Glomerular endothelial cell (primary cell): Measurements from ENCODE around the gene SMG5. TPM values are rescaled to one million over a fixed set of nuclear protein-coding genes. Genes with fewer than 3 reads are reported as not detected.

Experiments used
- DNase-seq: peaks from one replicate; pipeline ENCODE4 v3.0.0-alpha.2; 2011; ENCODE audit warnings: low read depth, low spot score; ENCODE audit errors: extremely low read depth
- total RNA-seq: library from RNA; depleted of rRNA; stranded (reverse); fragments of >200 nt; gene quantifications from 2 replicates; pipeline ENCODE4 v1.2.3, GENCODE V29; 2015

SMG5 gene
- total RNA-seq, 1 donor from 2014 or later, result 63.9 TPM

DNA sequence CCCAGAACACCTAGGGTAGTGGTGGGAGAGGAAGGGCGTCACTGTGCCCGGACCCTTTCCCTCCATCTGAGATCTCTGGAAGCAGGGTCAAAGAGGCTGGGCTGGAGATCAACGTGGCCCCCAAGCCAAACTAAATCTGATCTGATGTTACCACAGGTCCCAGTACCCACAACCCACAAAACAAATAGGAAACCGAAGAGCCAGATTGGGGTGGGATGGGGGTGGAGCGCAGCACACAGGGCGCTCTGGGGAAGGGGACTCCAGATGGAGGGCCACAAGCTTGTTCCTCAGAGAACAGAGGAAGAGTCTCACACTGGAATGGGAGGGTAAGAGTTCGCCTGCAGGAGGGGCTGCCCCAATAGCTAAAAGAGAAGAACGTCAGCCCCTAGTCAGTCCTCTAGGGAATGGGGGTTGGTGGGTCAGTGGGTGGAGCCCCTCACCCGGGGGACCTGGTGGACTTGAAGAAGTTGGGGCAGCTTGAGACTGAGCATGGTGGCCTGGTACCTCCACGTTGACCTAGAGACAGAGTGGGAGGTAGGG, 36.3 kb downstream of the SMG5 start:
- no peak for DNase-seq

DNA sequence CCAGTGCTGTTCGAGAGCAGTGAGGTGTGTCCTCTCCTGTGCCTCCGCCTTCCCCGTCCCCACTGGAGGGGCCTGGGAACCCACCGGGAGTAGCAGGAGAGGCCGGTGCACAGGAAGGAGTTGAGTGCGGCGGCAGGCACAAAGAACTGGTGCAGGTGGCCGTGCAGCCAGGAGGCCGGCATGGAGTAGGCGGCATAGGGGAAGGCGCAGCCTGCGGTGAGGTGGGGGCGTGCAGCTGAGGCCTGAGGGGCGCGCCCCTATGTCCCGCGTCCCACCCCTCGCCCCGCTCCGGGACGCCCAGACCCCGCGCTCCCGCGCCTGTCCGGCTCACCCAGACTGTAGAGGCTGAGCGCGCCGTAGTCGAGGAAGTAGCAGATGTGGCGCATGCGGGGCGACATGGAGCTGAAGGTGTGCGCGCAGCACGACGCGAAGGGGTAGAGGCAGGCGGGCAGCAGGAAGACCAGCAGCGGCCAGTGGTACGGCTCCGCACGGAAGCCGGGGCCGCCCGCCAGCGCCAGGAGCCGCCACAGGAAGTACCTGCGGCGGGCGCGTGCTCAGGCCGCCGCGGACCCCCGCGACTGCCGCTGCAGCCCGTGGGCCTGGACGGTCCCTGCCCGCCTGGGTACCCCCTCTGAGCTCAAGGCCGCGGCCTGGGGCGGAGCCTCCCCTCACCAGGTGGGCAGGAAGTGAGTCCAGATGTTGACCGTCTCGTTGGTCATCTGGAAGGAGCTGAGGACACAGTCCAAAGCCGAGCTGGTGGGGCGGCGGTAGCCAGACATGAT, 37.0 kb downstream of the SMG5 start:
- DNase-seq, result no peak

DNA sequence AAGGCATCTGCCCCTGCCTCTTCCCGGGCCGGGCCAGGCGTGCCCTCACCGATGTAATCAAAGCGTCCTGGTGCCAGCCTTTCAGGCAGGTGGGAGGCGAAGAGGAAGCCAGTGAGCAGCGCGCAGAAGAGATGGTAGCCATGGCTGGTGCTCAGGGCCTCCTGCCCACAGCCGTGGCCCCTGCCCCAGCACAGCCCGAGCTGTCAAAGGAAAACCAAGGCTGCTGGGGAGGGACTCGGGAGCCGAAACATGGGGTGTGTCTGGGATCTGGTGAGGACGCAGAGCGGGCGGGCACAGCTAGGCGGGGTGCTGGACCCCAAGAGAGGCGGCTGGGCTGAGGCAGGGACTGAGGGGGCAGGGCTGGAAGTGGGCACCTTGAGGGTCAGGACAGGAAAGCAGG, 37.9 kb downstream of the SMG5 start:
- DNase-seq, result no peak

DNA sequence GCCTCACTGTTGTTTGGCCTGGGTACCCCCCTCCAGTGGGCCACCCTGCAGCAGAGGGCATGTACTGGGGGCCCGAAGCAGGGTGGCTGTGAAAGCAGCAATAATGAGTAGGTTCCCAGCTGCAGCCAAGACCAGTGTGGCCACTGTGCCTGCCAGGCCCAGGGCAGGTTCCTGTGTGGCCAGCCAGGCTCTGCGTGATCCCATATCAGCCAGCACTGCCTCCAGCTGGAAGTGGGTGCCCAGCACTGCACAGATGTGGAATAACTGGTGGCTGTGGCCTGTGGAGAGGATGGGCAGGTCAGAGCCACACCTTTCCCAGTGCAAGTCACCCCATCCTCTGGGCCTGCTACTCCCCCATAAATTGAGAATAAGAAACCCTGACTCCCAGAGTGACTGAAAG, 38.5 kb downstream of the SMG5 start:
- no peak for DNase-seq

DNA sequence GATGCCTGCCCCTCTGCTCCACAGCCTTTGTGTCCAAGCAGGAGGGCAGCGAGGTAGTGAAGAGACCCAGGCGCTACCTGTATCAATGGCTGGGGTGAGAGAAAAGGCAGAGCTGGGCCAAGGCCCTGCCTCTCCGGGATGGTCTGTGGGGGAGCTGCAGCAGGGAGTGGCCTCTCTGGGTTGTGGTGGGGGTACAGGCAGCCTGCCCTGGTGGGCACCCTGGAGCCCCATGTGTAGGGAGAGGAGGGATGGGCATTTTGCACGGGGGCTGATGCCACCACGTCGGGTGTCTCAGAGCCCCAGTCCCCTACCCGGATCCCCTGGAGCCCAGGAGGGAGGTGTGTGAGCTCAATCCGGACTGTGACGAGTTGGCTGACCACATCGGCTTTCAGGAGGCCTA, 39.9 kb downstream of the SMG5 start:
- DNase-seq, result no peak

DNA sequence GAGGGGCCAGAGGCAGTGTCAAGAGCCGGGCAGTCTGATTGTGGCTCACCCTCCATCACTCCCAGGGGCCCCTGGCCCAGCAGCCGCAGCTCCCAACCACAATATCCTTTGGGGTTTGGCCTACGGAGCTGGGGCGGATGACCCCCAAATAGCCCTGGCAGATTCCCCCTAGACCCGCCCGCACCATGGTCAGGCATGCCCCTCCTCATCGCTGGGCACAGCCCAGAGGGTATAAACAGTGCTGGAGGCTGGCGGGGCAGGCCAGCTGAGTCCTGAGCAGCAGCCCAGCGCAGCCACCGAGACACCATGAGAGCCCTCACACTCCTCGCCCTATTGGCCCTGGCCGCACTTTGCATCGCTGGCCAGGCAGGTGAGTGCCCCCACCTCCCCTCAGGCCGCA, 40.7 kb downstream of the SMG5 start, which contains the start of gene BGLAP:
Gene BGLAP (plus strand): TSS at position 259 of the 400 bp plus-strand sequence. CDS start 48 bp downstream, at position 307.
- no peak for DNase-seq

DNA sequence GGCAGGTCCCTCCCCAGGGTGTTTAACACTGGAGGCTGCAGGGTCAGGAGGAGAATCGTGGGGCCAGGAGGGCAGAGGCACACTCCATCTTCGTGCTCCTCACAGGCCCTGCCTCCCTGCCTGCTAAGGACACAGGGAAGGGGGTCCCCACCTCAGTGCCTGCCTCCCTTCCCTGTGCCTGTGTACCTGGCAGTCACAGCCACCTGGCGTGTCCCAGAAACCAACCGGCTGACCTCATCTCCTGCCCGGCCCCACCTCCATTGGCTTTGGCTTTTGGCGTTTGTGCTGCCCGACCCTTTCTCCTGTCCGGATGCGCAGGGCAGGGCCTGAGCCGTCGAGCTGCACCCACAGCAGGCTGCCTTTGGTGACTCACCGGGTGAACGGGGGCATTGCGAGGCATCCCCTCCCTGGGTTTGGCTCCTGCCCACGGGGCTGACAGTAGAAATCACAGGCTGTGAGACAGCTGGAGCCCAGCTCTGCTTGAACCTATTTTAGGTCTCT, 41.3 kb downstream of the SMG5 start:
- DNase-seq, result no peak

DNA sequence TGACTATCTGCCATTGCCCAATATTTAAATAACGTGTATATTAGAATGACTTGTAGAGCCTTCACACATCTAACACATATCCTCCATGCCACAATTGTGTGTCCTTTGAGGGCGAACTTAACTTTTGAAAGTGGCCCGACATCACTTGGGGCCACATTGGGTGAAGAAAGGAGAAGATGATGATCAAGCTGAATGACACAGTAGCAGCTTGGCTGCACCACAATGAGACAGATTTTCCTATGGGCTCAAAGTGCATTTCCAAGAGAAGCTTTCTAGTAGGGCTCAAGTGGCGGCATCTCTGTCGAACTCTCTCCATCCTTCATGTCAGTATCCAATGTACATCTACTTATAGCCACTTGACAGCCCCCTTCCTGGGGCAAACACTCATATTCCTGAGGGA, 44.4 kb downstream of the SMG5 start:
- no peak for DNase-seq

DNA sequence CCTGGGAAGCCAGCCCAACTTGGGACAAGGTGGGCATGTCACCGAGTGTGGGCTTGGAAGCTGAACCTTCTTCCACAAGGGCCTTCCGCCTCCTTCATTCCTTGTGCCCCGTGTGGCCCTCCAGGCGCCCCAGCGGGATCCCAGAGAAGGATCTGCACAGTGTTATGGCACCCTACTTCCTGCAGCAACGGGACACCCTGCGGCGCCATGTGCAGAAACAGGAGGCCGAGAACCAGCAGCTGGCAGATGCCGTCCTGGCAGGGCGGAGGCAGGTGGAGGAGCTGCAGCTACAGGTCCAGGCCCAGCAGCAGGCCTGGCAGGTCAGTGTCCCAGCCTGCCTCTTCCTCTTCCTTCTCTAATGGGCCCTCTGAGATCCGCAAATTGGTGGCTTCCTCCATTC, 46.5 kb downstream of the SMG5 start:
- DNase-seq, result no peak

DNA sequence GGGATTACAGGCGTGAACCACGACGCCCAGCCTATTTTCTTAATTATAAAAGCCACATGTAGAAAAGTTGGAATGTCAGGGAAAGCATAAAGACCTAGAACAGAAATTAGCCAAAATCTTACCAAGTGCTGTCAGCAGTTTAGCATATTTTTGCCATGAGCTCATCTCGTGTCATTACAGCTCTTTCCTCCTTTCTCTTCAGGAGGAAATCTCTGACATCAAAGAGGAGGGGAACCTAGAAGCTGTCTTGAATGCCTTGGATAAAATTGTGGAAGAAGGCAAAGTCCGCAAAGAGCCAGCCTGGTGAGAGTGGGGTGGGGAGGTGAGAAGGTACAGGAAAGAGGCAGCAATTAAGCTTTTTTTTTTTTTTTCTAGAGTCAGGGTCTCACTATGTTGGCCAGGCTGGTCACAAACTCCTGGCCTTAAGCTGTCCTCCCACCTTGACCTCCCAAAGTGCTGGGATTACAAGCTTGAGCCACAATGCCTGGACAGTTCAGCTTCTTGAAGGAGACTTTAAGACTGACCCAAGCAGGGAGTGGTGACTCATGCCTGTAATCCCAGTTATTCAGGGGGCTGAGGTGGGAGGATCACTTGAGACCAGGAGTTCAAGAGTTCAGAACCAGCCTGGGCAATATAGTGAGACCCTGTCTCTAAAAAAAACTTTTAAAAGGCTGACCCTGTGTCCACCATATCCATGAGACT, 49.0 kb downstream of the SMG5 start:
- DNase-seq, result no peak

DNA sequence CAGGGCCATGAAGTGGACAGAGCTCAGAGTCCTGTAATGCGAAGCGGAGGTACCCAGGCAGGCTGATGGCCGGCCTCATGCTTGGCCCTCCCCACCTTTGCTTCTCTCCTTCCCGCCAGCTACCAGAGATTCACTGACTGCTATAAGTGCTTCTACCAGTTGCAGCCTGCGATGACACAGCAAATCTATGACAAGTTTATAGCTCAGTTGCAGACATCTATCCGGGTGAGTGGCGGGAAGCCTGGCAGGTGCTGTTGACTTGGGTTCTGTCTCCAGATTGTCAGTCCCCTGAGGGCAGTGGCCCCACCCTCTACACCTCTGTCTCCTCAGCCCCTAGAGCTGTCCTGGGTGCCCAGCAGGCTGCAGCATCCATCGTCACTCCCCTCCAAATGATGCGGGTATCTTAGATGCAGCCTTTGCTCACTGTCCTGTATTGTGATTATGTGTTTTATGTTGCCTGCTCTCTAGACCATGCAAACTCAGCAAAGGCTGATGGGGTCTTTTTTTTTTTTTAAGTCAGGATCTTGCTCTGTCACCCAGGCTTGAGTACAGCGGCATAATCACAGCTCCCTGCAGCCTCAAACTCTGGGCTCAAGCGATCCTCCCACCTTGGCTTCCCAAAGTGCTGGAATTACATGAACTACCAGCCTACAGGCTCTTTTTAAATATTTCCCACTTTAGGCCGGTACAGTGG, 50.3 kb downstream of the SMG5 start:
- no peak for DNase-seq

DNA sequence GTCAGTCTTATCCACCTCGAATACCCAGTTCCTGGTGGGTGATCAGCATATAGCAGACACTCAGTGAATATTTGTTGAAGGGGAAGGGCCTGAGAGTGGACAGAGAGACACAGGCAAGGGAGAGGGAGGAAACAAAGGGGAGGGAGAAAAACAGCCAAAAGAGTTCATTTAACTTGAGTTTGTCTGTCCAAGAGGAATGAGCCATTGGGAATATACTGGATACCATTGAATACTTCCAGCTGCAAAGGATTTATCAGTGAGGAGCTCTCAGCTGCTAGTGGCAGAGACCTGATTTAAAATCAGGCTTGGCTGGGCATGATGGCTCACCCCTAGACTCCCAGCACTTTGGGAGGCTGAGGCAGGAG, 52.2 kb downstream of the SMG5 start:
- DNase-seq, result no peak

DNA sequence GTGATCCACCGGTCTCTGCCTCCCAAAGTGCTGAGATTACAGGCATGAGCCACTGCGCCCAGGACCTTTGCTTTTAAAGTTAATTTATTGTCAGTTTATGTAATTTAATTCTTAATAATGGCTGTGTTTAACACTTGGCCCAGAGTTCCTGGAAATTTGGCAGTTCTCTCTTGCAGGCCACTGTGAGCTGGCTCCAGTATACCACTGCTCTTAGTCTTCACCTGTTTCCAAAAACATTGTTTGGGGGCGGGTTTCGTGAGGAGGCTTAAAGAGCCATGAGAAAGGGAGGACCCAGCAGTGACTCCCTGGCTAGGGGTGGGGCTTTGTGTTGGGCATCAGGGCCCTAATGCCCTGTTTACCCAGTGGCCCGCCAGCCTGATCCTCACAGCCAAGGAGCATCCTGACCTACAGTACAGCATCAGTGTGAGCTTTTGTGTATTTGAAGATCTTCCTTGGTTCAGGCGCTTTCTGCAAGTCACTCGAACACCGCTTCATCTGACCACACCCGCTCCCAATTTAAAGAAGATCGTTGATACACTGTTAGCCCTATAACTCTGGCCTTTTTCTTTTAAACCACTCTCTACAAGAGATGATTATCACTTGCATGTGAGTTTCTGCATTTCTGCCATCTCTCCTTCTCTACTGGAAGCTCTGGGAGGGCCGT, 52.7 kb downstream of the SMG5 start:
- DNase-seq, result no peak

DNA sequence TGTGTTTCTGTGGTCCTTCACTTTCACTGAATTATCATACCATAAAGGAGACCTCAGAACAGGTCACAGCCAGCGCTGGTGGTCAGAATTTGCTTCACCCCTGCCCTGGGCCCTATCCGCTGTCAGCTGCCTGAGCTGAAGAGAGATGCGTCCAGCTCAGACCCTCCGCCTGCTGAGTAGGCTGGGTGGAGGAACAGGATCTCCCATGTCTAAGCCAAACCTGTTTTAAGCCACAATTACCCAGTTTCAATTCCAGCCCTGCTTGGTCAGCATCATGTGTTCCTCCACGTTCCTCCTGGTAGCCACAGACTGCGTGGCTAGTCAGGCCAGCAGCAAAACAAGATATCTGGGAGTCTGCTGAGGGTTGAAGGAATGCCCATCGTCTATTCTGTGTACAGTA, 54.1 kb downstream of the SMG5 start:
- no peak for DNase-seq

DNA sequence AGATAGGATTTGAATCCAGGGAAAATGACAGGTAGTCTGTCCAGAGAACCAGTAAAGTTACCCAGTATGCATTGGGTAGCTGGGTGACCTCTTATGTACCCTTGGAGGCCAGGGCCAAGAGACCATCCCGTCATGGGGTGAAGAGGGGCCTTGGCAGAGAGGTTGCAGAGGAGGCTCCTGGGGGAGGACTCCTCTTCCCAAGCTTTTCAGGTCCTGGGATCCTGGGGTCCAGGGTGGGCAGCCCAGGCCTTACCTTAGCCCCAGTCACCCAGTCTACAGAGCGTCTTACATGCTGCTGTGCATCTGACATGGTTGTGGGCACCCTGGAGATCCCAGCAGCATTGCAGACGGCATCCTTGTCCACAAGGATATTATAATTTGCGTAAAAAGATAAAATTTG, 55.8 kb downstream of the SMG5 start:
- no peak for DNase-seq

DNA sequence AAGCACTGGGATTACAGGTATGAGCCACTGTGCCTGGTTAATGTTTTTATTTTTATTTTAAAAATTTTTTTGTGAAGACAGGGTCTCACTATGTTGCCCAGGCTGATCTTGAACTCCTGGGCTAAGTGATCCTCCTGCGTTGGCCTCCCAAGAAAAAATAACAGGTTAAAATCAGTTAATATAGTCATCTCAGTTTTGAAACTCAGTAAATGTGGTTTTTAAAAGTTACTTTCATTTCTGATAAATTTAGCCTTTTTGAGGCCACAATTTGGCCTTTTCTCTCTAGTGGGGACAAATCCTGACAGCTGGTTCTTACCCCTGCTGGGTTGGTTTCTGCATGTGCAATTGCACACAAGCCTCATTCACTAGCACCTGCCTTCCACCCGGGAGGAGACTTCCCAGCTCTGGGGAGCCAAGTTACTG, 56.5 kb downstream of the SMG5 start:
- DNase-seq, result no peak

DNA sequence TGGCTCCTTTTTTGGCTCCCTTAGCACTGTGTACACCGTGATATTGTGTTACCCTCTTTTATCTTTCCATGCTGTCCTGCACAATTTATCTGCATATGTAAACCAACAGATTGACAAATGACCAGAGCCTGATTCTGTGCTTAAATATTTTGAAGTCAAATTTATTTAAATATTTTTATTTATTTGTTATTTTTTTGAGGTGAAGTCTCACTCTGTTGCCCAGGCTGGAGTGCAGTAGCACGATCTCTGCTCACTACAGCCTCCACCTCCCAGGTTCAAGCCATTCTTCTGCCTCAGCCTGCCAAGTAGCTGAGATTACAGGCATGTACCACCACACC, 57.0 kb downstream of the SMG5 start:
- DNase-seq, result no peak

DNA sequence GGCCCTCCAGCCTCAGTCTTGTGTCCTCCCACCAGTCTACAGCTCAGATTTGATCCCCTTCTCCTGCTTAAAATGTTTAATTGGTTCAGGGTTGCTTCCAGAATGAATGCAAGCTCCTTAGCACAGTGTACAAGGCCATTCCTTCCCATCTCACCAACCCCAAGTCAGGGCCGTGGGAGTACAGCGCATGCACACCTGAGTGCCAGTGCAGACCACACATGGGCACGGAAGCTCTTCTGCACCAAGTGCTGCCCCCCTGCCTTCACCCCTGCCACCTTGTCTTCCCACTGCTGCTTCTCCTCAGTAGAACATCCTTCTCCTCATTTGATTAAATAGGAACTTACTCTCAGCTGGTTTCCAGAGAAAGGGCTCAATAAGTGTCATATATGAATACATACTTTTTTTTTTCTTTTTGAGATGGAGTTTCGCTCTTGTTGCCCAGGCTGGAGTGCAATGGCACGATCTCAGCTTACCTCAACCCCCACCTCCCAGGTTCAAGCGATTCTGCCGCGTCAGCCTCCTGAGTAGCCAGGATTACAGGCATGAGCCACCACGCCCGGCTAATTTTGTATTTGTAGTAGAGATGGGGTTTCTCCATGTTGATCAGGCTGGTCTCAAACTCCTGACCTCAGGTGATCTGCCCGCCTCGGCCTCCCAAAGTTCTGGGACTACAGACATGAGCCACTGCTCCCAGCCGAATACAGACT, 60.5 kb downstream of the SMG5 start:
- DNase-seq, result no peak

DNA sequence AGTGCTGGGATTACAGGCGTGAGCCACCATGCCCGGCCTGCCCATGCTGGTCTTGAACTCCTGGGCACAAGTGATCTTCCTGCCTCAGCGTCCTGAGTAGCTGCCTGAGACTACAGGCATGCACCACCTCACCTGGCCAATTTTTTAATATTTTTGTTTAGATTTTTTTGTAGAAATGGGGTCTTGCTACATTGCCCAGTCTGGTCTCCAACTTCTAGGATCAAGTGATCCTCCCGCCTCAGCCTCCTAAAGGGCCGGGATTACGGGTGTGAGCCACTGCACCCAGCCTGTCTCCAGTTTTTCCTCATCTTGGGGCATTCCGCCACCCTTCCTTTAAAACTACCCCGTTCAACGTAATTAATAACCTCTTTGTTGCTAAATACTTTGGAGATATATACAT, 62.4 kb downstream of the SMG5 start:
- no peak for DNase-seq

DNA sequence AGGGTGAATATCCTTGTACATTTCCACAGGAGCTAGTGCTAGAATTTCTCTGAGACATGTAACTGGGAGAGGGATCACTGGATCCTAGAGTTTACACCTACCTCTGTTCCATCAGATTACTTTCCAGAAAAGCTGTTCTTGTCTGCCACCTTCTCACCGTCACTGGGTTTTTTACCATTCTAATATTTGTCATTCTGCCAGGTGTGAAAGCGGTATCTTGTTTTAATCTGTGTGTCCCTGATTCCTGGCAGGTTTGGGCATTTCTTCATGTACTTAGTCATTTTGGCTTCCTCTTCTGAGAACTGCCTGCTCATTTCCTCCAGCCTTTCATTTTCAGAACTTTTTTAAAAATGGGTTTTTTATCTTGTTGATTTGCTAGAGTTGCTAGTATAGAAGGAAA, 64.8 kb downstream of the SMG5 start:
- no peak for DNase-seq
